GM23338 (cell line): Measurements from ENCODE around the gene AOC2. TPM values are rescaled to one million over a fixed set of nuclear protein-coding genes. Genes with fewer than 3 reads are reported as not detected.

Source experiments
- ATAC-seq: fragments of 200-7000 bp; cut with Tn5 transposase; 3 replicates; pipeline ENCODE4 v1.9.1; 2020
- DNase-seq: peaks from one replicate; pipeline ENCODE4 v3.0.0-alpha.2; 2015; ENCODE audit warnings: low spot score
- H2AFZ ChIP-seq: fragments of 200-600 bp; sonication (generic); 2 replicates; pipeline ENCODE4 v1.8.0; 2016; ENCODE audit warnings: antibody characterized with exemption, mild to moderate bottlenecking, moderate library complexity
- H3F3A ChIP-seq: fragments of 200-600 bp; sonication (generic); replicated peaks from 2 replicates; pipeline ENCODE4 v1.8.0; 2017; ENCODE audit warnings: antibody characterized with exemption, mixed run types, low read depth
- H3K27ac ChIP-seq: fragments of 200-600 bp; sonication (generic); 2 replicates; pipeline ENCODE4 v1.6.1; 2016; ENCODE audit warnings: low read depth
- H3K27me3 ChIP-seq: fragments of 200-600 bp; sonication (generic); 2 replicates; pipeline ENCODE4 v1.8.0; 2016; ENCODE audit warnings: mild to moderate bottlenecking, mixed run types, moderate library complexity; ENCODE audit not compliant: insufficient read depth
- H3K36me3 ChIP-seq: fragments of 200-600 bp; sonication (generic); 2 replicates; pipeline ENCODE4 v1.8.0; 2016; ENCODE audit warnings: mild to moderate bottlenecking; ENCODE audit not compliant: insufficient read depth
- H3K4me1 ChIP-seq: fragments of 200-600 bp; sonication (generic); 2 replicates; pipeline ENCODE4 v1.8.0; 2016; ENCODE audit warnings: mild to moderate bottlenecking, moderate library complexity; ENCODE audit not compliant: insufficient read depth
- H3K4me2 ChIP-seq: fragments of 200-600 bp; sonication (generic); 2 replicates; pipeline ENCODE4 v1.7.1; 2017; ENCODE audit warnings: mixed run types
- H3K4me3 ChIP-seq: fragments of 200-600 bp; sonication (generic); 2 replicates; pipeline ENCODE4 v1.6.1; 2016; ENCODE audit warnings: mixed run types
- H3K79me2 ChIP-seq: fragments of 200-600 bp; sonication (generic); replicated peaks from 2 replicates; pipeline ENCODE4 v1.8.0; 2017; ENCODE audit warnings: mild to moderate bottlenecking; ENCODE audit not compliant: insufficient read depth
- H3K9me2 ChIP-seq: fragments of 200-600 bp; sonication (generic); 2 replicates; pipeline ENCODE4 v1.8.0; 2017; ENCODE audit not compliant: insufficient read depth
- H4K20me1 ChIP-seq: fragments of 200-600 bp; sonication (generic); replicated peaks from 2 replicates; pipeline ENCODE4 v1.8.0; 2017; ENCODE audit warnings: mild to moderate bottlenecking; ENCODE audit not compliant: insufficient read depth
- H3K27ac Mint-ChIP-seq: 2 replicates; pipeline ENCODE4 v1.8.0; 2020; ENCODE audit warnings: inconsistent platforms, mild to moderate bottlenecking, moderate library complexity, mixed read lengths
- H3K27me3 Mint-ChIP-seq: 3 replicates; pipeline ENCODE4 v1.8.0; 2022; ENCODE audit warnings: low read depth, mild to moderate bottlenecking, moderate library complexity, mixed read lengths, inconsistent platforms; ENCODE audit not compliant: insufficient read depth, poor library complexity
- H3K36me3 Mint-ChIP-seq: 3 replicates; pipeline ENCODE4 v1.8.0; 2021; ENCODE audit warnings: low read depth, mild to moderate bottlenecking, inconsistent platforms, moderate library complexity, mixed read lengths
- H3K4me1 Mint-ChIP-seq: 3 replicates; pipeline ENCODE4 v1.8.0; 2020; ENCODE audit warnings: mild to moderate bottlenecking, inconsistent platforms, mixed read lengths
- H3K4me3 Mint-ChIP-seq: 3 replicates; pipeline ENCODE4 v1.8.0; 2021; ENCODE audit warnings: moderate library complexity, mild to moderate bottlenecking, inconsistent platforms, mixed read lengths
- H3K9me3 Mint-ChIP-seq: 3 replicates; pipeline ENCODE4 v1.8.0; 2020; ENCODE audit warnings: moderate library complexity, mild to moderate bottlenecking, inconsistent platforms, mixed read lengths
- CREB1 ChIP-seq: fragments of 250-450 bp; sonication (Bioruptor Pico); IDR thresholded peaks from 2 replicates; pipeline ENCODE4 v1.5.0; 2020; ENCODE audit warnings: low read depth, mild to moderate bottlenecking, moderate library complexity
- CTCF ChIP-seq, 2 experiments: fragments of 200-600 bp in 1 of 2; sonication (generic) in 1 of 2; conservative IDR thresholded peaks; 2 replicates each; pipeline versions ENCODE4 v1.5.1 to v1.6.1; 2016 to 2017; ENCODE audit warnings: antibody characterized with exemption in 2 of 2, low read depth in 2 of 2, mild to moderate bottlenecking in 2 of 2, moderate library complexity in 1 of 2
- ETS1 ChIP-seq: IDR thresholded peaks from 2 replicates; pipeline ENCODE4 v1.6.1; 2016; ENCODE audit warnings: antibody characterized with exemption
- EZH2 ChIP-seq: fragments of 200-600 bp; sonication (generic); IDR thresholded peaks from one replicate; pipeline ENCODE4 v1.8.0; 2017; ENCODE audit warnings: antibody characterized with exemption, mild to moderate bottlenecking, low read depth; ENCODE audit not compliant: unreplicated experiment
- EZH2phosphoT487 ChIP-seq: fragments of 200-600 bp; sonication (generic); IDR thresholded peaks from one replicate; pipeline ENCODE4 v1.8.1; 2018; ENCODE audit warnings: antibody characterized with exemption; ENCODE audit not compliant: unreplicated experiment
- JUNB ChIP-seq: IDR thresholded peaks from one replicate; pipeline ENCODE4 v1.6.1; 2016; ENCODE audit warnings: antibody characterized with exemption; ENCODE audit not compliant: unreplicated experiment
- NANOG ChIP-seq: IDR thresholded peaks from 2 replicates; pipeline ENCODE4 v1.6.1; 2016; ENCODE audit warnings: antibody characterized with exemption, borderline replicate concordance
- POLR2AphosphoS5 ChIP-seq: IDR thresholded peaks from 2 replicates; pipeline ENCODE4 v1.6.1; 2016; ENCODE audit warnings: antibody characterized with exemption, low read depth
- REST ChIP-seq: IDR thresholded peaks from one replicate; pipeline ENCODE4 v1.6.1; 2018; ENCODE audit warnings: antibody characterized with exemption; ENCODE audit not compliant: unreplicated experiment
- STAT1 ChIP-seq: IDR thresholded peaks from one replicate; pipeline ENCODE4 v1.6.1; 2016; ENCODE audit warnings: antibody characterized with exemption; ENCODE audit not compliant: unreplicated experiment
- ZNF114 ChIP-seq: fragments of 250-450 bp; sonication (Bioruptor Pico); IDR thresholded peaks from 2 replicates; pipeline ENCODE4 v1.5.0; 2020; ENCODE audit warnings: mild to moderate bottlenecking, moderate library complexity
- ZNF331 ChIP-seq: fragments of 250-450 bp; sonication (Bioruptor Pico); IDR thresholded peaks from 2 replicates; pipeline ENCODE4 v1.5.0; 2020; ENCODE audit warnings: low read depth, mild to moderate bottlenecking, moderate library complexity
- ZNF462 ChIP-seq: fragments of 250-450 bp; sonication (Bioruptor Pico); IDR thresholded peaks from 2 replicates; pipeline ENCODE4 v1.5.0; 2020; ENCODE audit warnings: mild to moderate bottlenecking, moderate library complexity
- polyA plus RNA-seq: library from polyadenylated mRNA; unstranded; fragments of >200 nt; fragmentation: Nextera tagmentation; extraction: Ambion mirVana; gene quantifications from 2 replicates; pipeline ENCODE4 v1.2.1, GENCODE V29; 2016
- total RNA-seq: library from RNA; depleted of rRNA; stranded (reverse); fragments of >200 nt; shearing (Covaris generic); gene quantifications from 2 replicates; pipeline ENCODE4 v1.2.3, GENCODE V29; 2014

Gene AOC2
- total and polyA plus RNA-seq, 2 experiments from 2014 or later, result 2.0 to 5.8 TPM

GRCh38 chr17:42844271-42844670, at the start of gene AOC2 (continued):
- no peak for TF ChIP-seq STAT1

GRCh38 chr17:42795061-42795460, 49.3 kb upstream of the AOC2 start:
- TF ChIP-seq CTCF (conservative IDR thresholded peaks at IDR 0.05; ENCODE audit: low read depth in 2 of 2), result no peak
- no peak for TF ChIP-seq EZH2phosphoT487
- TF ChIP-seq ZNF462 (CRISPR knock-in tag), result no peak
- TF ChIP-seq ZNF331 (CRISPR knock-in tag), result no peak
- no peak for TF ChIP-seq REST
- no peak for TF ChIP-seq ZNF114 (CRISPR knock-in tag)
- TF ChIP-seq ETS1, result no peak
- no peak for TF ChIP-seq CREB1
- TF ChIP-seq NANOG, result no peak
- no peak for TF ChIP-seq JUNB
- no peak for TF ChIP-seq STAT1
- TF ChIP-seq POLR2AphosphoS5, result no peak
- TF ChIP-seq EZH2, result no peak
- DNase-seq (no peak), ATAC-seq (no peak)
- Histone ChIP-seq H3K79me2 (peaks cover 8% of the 10 kb centered on the region), H3K4me2 (no peak overlapping the region), H4K20me1 (no peaks in the 10 kb centered on the region), H3K36me3 (no peaks in the 10 kb centered on the region), H3K4me3 (no peak overlapping the region), H3F3A (no peaks in the 10 kb centered on the region), H3K27ac (no peak overlapping the region), H3K9me2 (no peaks in the 10 kb centered on the region), H3K4me1 (peaks cover 6% of the 10 kb centered on the region; the same call in 1 of the 2 replicates), H3K27me3 (peaks cover 11% of the 10 kb centered on the region), H2AFZ (no peak overlapping the region)
- Mint-ChIP-seq H3K9me3 (peaks cover 11% of the 10 kb centered on the region), H3K27me3 (peaks cover 13% of the 10 kb centered on the region), H3K4me3 (no peak overlapping the region), H3K36me3 (peaks cover 13% of the 10 kb centered on the region), H3K27ac (no peak overlapping the region), H3K4me1 (peaks cover 5% of the 10 kb centered on the region; the same call in 1 of the 3 replicates)
